ENCODE results near the gene C1QTNF9B. TPM values are rescaled to one million over a fixed set of nuclear protein-coding genes. Genes with fewer than 3 reads are reported as not detected.

Gene C1QTNF9B
- total and polyA plus RNA-seq, 2 of the 13 experiments (the other 11 are each of a cell fraction or from before 2014, with no cell fraction given) = not detected

GRCh38 chr13:23919006-23919405 lies 21.7 kb upstream of the C1QTNF9B start:
- no peaks in the 10 kb centered on the region for H3K36me3 ChIP-seq (replicated peaks in 1 of 2; ENCODE audit: control insufficient read depth in 1 of 2, insufficient read depth in 2 of 2, low read length in 2 of 2)
- H3K4me3 ChIP-seq (replicated peaks in 1 of 3; ENCODE audit: insufficient read depth in 1 of 3, low read depth in 2 of 3, low read length in 3 of 3) = no peak overlapping the region
- no peak for DNase-seq (ENCODE audit: low spot score)
- H3K79me2 ChIP-seq (ENCODE audit: insufficient read depth, low read length) = no peaks in the 10 kb centered on the region
- no peak overlapping the region for H3K27ac ChIP-seq (ENCODE audit: extremely low read length, insufficient read depth, low read length)
- intact Hi-C loops (cut with micrococcal nuclease; ENCODE audit: unreplicated experiment) = no loop called here
- H3K9me3 ChIP-seq (ENCODE audit: low read length) = no peaks in the 10 kb centered on the region
- TF ChIP-seq ZBTB34 (CRISPR knock-in tag; IDR thresholded peaks at IDR 0.05) (no peak), NR1H2 (CRISPR knock-in tag; IDR thresholded peaks at IDR 0.05; ENCODE audit: borderline replicate concordance, low read depth) (no peak), ASH2L (IDR thresholded peaks at IDR 0.05; ENCODE audit: insufficient read length, low read depth, low read length) (no peak), BCL3 (CRISPR knock-in tag; IDR thresholded peaks at IDR 0.05) (no peak), STAT6 (CRISPR knock-in tag; IDR thresholded peaks at IDR 0.05; ENCODE audit: borderline replicate concordance) (no peak), ZBTB46 (CRISPR knock-in tag; IDR thresholded peaks at IDR 0.05; ENCODE audit: borderline replicate concordance) (no peak), SMARCC2 (IDR thresholded peaks at IDR 0.05) (no peak), POGK (CRISPR knock-in tag; conservative IDR thresholded peaks at IDR 0.05) (no peak), ZSCAN30 (CRISPR knock-in tag; IDR thresholded peaks at IDR 0.05) (no peak), ZEB1 (IDR thresholded peaks at IDR 0.05; ENCODE audit: insufficient replicate concordance, low read depth) (no peak)
- ChIA-PET POLR2A (no interaction called here), CTCF (ENCODE audit: low intra/inter-chr PET ratio, low total read pairs) (no interaction called here)
- no peak overlapping the region for H2AFZ ChIP-seq (ENCODE audit: low read length)
- no peaks in the 10 kb centered on the region for H3K27me3 ChIP-seq (ENCODE audit: control insufficient read depth in 1 of 2, insufficient read depth in 2 of 2, low read length in 2 of 2)
- no peak for FAIRE-seq
- ATAC-seq = no peak
- in situ Hi-C loops (cut with HindIII; ENCODE audit: extremely low pct_ligation_motif_present, low pct_unique_long_range_greater_than_20kb) = no loop called here
- H4K20me1 ChIP-seq (ENCODE audit: insufficient read depth, low read length) = no peaks in the 10 kb centered on the region
- H3K9ac ChIP-seq (ENCODE audit: insufficient read depth, low read depth, low read length) = no peak overlapping the region
- BruUV-seq (replicated peaks) = no TSS peak
- 0% methylated on average over 1 of the region's 1 CpG for WGBS (ENCODE audit: low lambda C conversion rate)
- H3K4me1 ChIP-seq (ENCODE audit: insufficient read depth, low read length) = no peaks in the 10 kb centered on the region
- no peak overlapping the region for H3K4me2 ChIP-seq (ENCODE audit: low read depth, low read length)

All from HepG2 (cell line).